Measurements from ENCODE around the gene BLID. TPM values are rescaled to one million over a fixed set of nuclear protein-coding genes. Genes with fewer than 3 reads are reported as not detected.

The BLID gene
- total RNA-seq, 6 experiments from 2014 or later: 0.85 to 1.6 (median 1.2) TPM

DNA sequence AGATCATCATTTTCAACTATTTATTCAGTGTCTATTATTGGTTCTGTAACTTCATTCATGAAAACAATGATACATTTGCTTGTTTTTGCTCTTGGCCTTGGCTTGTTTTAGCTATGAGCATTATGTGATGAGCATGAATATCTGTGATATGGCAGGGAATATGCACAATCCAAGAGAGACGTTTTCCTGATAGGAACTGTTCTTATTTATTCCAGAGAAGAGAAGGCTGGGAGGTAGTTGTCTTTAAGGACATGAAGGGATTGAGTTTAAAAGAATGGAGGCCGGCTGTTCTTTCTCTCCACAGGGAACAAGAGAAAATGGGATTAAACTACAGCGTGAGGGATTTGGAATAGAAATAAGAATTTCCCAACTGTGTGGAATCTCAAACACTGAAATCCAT lies 30.3 kb downstream of the BLID start:
- DNase-seq: no peak
- Mint-ChIP-seq H3K27me3 (ENCODE audit: insufficient read depth) (peaks cover 34% of the 10 kb centered on the region), H3K9me3 (no peaks in the 10 kb centered on the region; the same call in 1 of the 2 replicates), H3K4me1 (ENCODE audit: low read depth) (peaks cover 99% of the 10 kb centered on the region), H3K27ac (peak overlapping the region; percentile 83), H3K4me3 (peak overlapping the region; percentile 55), H3K36me3 (ENCODE audit: low read depth) (peaks cover 72% of the 10 kb centered on the region)
- TF ChIP-seq, protein P1, sequence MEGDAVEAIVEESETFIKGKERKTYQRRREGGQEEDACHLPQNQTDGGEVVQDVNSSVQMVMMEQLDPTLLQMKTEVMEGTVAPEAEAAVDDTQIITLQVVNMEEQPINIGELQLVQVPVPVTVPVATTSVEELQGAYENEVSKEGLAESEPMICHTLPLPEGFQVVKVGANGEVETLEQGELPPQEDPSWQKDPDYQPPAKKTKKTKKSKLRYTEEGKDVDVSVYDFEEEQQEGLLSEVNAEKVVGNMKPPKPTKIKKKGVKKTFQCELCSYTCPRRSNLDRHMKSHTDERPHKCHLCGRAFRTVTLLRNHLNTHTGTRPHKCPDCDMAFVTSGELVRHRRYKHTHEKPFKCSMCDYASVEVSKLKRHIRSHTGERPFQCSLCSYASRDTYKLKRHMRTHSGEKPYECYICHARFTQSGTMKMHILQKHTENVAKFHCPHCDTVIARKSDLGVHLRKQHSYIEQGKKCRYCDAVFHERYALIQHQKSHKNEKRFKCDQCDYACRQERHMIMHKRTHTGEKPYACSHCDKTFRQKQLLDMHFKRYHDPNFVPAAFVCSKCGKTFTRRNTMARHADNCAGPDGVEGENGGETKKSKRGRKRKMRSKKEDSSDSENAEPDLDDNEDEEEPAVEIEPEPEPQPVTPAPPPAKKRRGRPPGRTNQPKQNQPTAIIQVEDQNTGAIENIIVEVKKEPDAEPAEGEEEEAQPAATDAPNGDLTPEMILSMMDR (IDR thresholded peaks at IDR 0.05): no peak

DNA sequence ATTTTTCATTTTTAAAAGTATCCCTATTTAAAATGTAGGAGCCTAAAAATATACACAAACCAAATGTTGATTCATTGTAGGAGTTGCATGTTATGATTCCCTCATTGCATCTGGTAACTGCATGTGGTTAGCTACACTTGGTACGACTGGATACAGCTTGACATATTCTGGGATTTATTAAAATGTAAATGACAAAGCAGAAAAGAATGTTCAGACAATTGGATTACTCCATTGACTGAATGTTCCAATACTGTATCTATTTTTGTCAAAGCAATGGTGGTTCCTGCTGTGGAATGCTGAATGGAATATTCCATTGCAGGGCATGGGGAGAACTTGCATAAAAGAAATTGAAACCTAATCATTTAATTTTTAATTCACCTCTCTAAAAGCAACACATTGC lies 30.8 kb downstream of the BLID start:
- peaks cover 33% of the 10 kb centered on the region for H3K27me3 Mint-ChIP-seq (ENCODE audit: insufficient read depth)
- peaks cover 99% of the 10 kb centered on the region for H3K4me1 Mint-ChIP-seq (ENCODE audit: low read depth)
- TF ChIP-seq, protein P1 (IDR thresholded peaks at IDR 0.05): no peak
- peak; percentile 92 for DNase-seq
- H3K27ac Mint-ChIP-seq: peak overlapping the region; percentile 83
- peaks cover 73% of the 10 kb centered on the region for H3K36me3 Mint-ChIP-seq (ENCODE audit: low read depth)
- H3K4me3 Mint-ChIP-seq: no peak overlapping the region
- no peaks in the 10 kb centered on the region; the same call in 1 of the 2 replicates for H3K9me3 Mint-ChIP-seq

DNA sequence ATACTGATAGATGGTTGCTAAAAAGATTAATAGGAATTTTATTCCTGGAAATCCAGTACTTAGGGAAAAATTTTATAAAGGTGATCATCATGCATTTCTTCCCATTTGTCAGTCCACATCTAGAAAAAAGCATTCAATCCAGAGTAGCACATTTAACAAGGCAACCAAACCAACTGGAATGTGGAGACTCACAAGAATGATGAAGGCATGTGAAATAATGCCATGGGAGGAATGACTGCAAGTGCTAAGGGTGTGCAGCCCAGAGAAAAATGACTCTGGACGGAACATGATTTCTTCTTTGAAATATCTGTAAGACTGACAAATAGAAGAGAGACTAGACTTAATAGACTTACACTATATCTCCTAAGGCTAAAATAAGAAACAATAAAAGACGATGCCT lies 33.8 kb downstream of the BLID start:
- peak; percentile 67 for DNase-seq

DNA sequence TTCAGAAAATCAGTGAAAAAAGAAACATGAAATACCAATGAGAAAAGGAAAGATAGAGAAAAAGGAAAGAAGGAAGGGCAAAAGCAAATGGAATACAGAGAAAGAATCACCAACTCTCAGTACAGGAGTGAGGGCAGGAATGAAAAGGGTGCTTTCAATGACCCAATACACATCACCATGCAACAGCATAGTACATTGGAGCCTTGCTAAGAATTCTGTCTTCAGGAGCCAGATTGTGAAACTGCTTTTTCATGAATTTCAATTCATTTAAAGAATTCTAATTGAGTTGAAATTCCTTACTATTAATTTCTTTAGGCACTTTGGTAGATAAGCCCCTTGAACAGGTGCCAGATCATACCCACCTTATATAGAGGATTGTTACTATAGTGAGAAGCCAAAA lies 34.9 kb downstream of the BLID start:
- H3K27ac Mint-ChIP-seq: peak overlapping the region; percentile 73
- no peak for DNase-seq
- TF ChIP-seq, protein P1 (IDR thresholded peaks at IDR 0.05): no peak
- H3K4me1 Mint-ChIP-seq (ENCODE audit: low read depth): peaks cover 73% of the 10 kb centered on the region
- H3K4me3 Mint-ChIP-seq: peak overlapping the region; percentile 31; the same call in 1 of the 2 replicates
- H3K9me3 Mint-ChIP-seq: no peaks in the 10 kb centered on the region
- H3K27me3 Mint-ChIP-seq (ENCODE audit: insufficient read depth): peaks cover 19% of the 10 kb centered on the region
- peaks cover 42% of the 10 kb centered on the region for H3K36me3 Mint-ChIP-seq (ENCODE audit: low read depth)

More for the DNA sequence above, 33.8 kb downstream of the BLID start:
- H3K36me3 Mint-ChIP-seq (ENCODE audit: low read depth): peaks cover 54% of the 10 kb centered on the region
- H3K4me3 Mint-ChIP-seq: peak overlapping the region; percentile 23
- no peaks in the 10 kb centered on the region for H3K9me3 Mint-ChIP-seq
- peaks cover 85% of the 10 kb centered on the region for H3K4me1 Mint-ChIP-seq (ENCODE audit: low read depth)
- peaks cover 26% of the 10 kb centered on the region for H3K27me3 Mint-ChIP-seq (ENCODE audit: insufficient read depth)
- H3K27ac Mint-ChIP-seq: peak overlapping the region; percentile 73
- TF ChIP-seq, protein P1 (IDR thresholded peaks at IDR 0.05): no peak

DNA sequence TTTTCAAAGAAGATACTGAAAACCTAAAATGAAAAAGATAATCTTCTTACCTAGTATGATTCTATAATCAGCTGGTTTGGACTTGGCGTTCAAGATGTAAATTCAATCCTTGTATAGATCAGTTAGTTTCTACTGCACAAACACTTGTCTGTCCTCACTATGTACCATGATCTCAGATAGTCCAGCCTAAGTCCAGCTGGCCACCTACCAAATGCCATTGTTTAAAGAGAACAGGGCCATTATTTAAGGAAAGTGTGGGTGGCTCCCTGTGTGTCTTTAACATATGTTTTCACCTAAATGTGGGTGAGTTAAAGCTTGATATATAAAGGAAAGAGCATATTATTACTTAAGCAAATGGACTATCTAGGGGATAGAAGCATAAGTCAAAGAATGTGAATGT lies 38.6 kb downstream of the BLID start:
- Mint-ChIP-seq H3K27ac (peak overlapping the region; percentile 52), H3K9me3 (no peaks in the 10 kb centered on the region), H3K27me3 (ENCODE audit: insufficient read depth) (peaks cover 5% of the 10 kb centered on the region), H3K4me3 (no peak overlapping the region), H3K36me3 (ENCODE audit: low read depth) (peaks cover 36% of the 10 kb centered on the region), H3K4me1 (ENCODE audit: low read depth) (peaks cover 37% of the 10 kb centered on the region)
- no peak for DNase-seq
- TF ChIP-seq, protein P1 (IDR thresholded peaks at IDR 0.05): no peak

Measured in HFFc6 (cell line).